IPS-18c (cell line): ENCODE data around the gene ZNF526.

Experiments
- H3K4me3 ChIP-seq: 2 replicates; pipeline ENCODE4 v1.7.0; 2013; ENCODE audit warnings: low read depth, mild to moderate bottlenecking, low read length, moderate library complexity; ENCODE audit not compliant: insufficient read depth
- H3K9me3 ChIP-seq: one replicate; pipeline ENCODE4 v1.6.1; 2013; ENCODE audit warnings: mild to moderate bottlenecking, low read length, moderate library complexity; ENCODE audit not compliant: control insufficient read depth, insufficient read depth

ZNF526 gene

DNA sequence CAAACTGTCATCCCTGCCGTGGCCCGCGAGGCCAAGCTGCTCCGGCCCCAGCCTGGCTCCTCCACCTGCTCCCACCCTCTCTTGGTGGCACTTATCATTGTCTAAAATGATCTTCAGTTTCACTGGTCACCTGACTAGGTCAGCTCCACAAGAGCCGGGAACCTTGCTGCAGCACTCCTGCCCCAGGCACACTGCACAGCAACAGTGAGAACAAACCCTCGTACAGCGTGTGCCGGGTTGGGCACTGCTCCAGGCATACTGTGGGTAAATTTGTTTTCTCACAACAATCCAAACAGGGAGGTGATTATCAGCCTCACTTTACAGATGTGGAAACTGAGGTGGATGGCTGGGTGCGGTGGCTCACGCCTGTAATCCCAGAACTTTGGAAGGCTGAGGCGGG, 11.5 kb upstream of the ZNF526 start:
- Histone ChIP-seq H3K4me3 (no peak overlapping the region), H3K9me3 (no peaks in the 10 kb centered on the region)

DNA sequence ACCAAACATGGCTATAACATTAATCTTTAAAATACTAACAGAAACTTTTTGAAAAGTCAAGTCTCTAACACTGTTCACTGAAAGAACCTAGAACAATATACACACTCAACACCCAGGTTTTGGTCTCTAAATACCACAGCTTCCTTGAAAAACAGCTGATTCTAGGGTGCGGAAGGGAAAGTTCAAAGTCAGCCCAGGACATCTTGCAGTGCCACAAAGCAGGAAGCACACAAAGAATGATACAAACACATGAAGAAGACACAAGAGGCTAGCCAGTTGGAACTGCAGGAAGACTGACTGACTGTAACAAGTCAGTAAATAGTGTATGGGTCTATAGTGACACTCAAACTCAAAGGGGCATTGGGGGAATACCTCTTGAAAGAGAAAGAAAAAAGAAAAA, 7.2 kb upstream of the ZNF526 start:
- H3K9me3 ChIP-seq: no peaks in the 10 kb centered on the region
- H3K4me3 ChIP-seq: no peak overlapping the region

DNA sequence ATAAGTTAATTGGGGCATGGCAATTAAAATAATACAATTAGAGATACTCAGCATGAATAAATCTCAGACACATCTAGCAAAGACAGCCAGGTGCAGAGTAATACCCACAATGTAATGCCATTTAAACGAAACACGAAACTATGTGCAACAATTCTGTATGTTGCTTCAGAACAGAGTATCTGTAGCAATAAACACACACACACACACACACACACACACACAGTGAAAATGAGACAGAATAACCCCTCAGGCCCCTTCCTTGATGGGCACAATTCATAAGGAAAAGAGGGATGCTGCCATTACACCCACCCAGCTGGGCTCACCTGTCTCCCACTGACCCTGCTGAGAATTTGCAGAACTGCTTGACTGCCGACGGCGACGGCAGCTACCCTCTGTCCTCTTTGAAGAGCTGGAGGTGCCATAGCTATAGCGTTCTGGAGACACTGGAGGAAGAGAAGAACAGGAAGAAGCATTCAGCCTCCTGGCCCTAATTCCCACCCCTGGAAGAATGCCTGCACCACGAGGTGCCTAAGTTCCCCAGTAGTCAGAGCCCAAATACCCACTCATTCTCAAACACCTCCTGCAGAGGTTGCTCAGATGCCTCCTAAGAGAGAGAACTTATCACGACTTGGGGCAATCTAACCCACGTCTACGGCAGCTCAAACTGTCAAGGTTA, 5.2 kb upstream of the ZNF526 start:
- H3K9me3 ChIP-seq: no peaks in the 10 kb centered on the region
- H3K4me3 ChIP-seq: no peak overlapping the region

DNA sequence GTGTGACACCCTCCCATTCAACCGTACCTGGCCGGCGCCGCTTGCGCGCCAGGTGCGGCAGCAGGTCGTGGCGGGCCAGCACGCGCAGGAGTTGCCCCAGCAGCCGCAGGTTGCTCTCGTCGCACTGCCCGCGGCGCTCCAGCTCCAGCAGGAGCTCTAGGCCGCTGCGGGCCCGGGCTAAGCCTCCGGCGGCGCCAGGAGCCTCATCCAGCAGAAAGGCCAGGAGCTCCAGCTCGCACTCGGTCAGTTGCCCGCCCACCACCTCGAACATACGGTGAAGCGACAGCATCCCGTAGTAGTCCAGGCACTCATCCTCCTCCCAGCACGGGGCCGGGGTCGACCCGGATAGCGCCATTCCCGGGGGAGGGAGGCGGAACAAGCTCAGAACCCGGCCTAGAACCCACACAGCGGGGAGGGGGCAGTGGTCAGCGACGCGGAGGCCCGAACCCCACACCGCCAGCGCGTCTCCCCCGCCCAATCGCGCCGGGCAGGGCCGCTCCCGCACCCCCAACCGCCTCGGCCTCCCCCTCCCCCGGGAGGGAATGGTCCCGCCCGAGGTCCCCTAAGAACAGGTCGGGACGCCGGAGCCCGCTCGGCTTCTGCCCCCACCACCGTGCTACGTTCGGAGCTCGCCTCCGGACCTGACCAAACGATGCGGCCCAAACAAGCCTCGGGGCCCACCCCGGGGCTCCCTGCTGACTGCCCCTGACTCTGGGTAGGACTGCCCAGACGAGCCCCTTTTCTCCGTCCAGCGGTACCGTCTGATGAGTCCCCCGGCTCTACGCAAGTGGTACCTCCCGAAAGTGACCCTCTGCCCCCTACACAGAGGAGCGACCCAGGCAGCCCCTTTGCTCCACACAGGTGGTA, 3.2 kb upstream of the ZNF526 start:
- H3K4me3 ChIP-seq: peak overlapping the region; percentile 98
- no peaks in the 10 kb centered on the region for H3K9me3 ChIP-seq

DNA sequence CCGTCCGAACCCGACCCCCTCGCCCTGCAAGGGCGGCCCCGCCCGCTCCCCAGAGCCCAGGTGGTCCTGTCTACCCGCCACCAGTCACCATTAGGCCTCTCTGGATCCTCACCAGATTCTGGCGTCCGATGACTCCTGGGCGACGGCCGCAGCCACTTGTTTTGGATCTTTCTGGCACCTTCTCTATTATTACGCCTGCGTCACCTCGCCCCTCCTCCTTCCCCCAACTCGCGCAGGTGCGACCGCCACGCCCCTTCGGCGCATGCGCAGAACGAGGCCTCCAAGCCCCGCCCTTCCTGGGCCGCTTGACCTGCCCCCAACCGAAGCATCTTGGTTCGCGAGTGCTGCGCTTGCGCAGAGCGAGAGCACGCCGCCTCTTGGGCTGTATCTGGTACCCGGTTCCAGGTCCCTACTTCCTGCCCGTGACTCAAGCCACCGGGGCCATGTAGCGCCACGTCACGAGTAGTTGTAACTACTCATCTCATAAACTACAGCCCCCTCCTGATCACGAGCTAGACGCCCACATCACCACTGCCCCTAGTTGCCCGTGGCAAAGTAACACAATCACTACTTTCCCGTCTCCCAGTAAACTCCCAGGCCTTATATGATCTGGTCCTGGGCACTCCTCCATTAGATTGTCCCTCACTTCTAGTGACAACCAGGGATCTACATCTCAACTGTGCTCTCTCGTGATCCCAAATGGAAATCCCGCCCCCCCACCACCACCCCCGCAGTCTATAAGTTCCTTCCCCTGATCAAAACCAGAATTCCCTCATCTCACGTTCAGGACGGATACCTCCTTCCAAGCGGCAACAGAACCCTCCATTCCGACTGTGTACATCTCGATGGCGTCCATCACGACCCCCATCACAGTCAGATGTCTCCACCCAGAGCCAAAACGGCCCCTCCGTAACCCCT, 2.3 kb upstream of the ZNF526 start, which contains the start of gene DEDD2:
TSS of gene DEDD2 (minus strand) at position 158 of the 918 bp plus-strand sequence. CDS start 670 bp downstream, outside the sequence.
- Histone ChIP-seq H3K4me3 (peak within 1 kb of the TSS; percentile 98), H3K9me3 (no peaks in the 10 kb centered on the region)

DNA sequence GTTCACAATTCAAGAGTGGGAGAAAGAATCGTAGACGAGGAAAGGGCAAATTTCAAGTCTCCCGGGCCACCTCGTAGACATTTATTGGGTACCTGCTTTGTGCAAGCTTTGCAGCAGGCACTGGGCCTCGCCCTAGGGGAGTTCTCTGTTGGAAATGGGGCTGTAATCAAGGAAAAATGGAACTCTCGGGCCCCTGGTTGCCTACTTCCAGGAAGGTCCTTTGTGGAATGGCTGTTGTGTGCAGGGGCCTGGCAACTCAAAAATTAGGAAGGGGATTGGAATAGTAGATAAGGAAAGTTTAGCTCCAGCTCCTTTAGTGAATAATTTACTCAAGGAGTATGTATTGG, 612 bp downstream of the ZNF526 start:
- no peaks in the 10 kb centered on the region for H3K9me3 ChIP-seq
- peak overlapping the region; percentile 96 for H3K4me3 ChIP-seq

DNA sequence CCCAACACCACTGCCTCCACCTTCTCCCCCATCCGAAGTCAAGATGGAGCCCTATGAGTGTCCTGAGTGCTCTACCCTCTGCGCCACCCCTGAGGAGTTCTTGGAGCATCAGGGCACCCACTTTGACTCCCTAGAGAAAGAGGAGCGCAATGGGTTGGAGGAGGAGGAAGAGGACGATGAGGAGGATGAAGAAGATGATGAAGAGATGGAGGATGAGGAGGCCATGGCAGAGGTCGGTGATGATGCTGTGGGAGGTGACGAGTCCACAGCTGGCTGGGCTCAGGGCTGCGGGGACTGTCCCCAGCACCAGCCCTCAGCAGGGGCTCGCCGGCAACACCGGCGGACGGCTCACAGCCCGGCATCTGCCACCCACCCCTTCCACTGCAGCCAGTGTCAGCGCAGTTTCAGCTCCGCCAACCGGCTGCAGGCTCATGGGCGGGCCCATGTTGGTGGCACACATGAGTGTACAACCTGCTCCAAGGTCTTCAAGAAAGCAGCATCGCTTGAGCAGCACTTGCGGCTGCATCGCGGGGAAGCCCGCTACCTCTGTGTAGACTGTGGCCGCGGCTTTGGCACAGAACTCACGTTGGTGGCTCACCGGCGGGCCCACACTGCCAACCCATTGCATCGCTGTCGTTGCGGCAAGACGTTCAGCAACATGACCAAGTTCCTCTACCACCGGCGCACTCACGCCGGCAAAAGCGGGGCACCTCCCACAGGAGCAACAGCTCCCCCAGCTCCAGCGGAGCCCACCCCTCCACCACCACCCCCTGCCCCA, 5.0 kb downstream of the ZNF526 start:
- no peaks in the 10 kb centered on the region for H3K9me3 ChIP-seq

DNA sequence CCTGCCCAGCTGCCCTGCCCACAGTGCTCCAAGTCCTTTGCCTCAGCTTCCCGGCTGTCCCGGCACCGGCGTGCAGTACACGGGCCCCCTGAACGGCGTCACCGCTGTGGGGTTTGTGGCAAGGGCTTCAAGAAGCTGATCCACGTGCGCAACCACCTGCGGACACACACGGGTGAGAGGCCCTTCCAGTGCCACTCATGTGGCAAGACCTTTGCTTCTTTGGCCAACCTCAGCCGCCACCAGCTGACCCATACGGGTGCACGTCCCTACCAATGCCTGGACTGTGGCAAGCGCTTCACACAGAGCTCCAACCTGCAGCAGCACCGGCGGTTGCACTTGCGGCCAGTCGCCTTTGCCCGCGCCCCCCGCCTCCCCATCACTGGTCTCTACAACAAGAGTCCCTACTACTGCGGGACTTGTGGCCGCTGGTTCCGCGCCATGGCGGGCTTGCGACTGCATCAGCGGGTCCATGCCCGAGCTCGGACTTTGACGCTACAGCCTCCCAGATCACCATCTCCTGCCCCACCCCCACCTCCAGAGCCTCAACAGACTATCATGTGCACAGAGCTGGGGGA, 5.7 kb downstream of the ZNF526 start:
- Histone ChIP-seq H3K4me3 (no peak overlapping the region), H3K9me3 (no peaks in the 10 kb centered on the region)

More for the DNA sequence above, 5.0 kb downstream of the ZNF526 start:
- no peak overlapping the region; the same call in 1 of the 2 replicates for H3K4me3 ChIP-seq

DNA sequence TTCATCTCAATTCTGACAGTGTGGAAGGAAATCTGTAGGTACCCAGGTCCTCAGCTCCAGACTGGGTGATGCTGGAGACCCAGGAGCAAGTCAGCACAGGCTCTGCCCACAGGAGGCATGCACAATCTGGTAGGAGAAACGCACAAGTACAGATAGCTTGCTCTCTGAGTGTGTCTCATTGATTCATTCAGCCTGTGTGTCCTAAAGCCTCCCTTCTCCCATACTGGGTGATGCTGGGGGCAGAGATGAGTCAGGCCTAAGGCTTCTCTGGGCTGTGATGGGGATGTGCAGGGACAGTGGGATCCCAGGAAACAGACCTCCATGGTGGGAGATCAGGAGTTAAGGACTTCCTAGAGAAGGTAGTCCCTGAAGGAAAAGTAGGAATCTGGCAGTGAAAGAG, 6.8 kb downstream of the ZNF526 start:
- Histone ChIP-seq H3K4me3 (no peak overlapping the region), H3K9me3 (no peaks in the 10 kb centered on the region)

DNA sequence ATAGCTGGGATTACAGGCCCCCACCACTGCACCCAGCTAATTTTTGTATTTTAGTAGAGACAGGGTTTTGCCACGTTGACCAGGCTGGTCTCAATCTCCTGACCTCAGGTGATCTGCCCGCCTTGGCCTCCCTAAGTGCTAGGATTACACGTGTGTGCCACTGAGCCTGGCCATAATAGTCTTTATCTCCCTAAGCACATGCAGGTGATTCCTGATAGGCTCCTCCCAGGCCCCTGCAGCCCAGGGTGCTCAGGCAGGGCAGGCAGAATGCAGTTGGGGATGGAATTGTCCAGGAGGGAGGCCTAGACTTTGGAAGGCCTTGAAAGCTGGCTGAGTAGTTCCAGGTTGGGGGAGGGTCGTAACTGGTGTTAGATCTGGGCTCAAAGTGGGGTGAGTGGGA, 8.5 kb downstream of the ZNF526 start:
- Histone ChIP-seq H3K4me3 (no peak overlapping the region), H3K9me3 (no peaks in the 10 kb centered on the region)

DNA sequence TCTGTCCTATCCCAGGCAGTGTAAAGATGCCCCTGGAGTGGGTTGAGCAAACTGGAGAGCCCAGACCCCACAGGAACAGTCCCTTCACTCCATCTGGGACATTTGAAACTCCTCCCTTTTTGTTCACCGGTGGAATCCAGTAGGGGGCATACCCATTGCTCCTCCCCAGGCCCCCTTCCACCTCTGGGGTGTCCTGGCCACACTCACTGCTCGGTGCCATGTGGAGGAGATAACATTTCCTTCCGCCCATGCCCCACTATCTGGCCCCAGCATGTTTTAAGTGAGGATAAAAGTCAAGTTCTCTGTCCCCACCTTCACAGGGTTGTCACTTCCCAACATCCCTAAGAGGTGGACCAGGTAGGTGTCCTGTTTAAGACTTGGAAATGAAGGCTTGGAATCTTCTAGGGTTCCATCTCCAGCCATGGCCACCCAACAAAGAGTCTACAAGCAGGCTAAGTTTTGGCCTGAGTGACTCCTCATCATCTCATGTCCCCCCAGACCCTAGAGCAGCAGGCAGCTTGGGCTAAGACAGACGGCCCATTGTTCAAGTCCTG, 9.3 kb downstream of the ZNF526 start:
- H3K4me3 ChIP-seq: no peak overlapping the region
- H3K9me3 ChIP-seq: no peaks in the 10 kb centered on the region

DNA sequence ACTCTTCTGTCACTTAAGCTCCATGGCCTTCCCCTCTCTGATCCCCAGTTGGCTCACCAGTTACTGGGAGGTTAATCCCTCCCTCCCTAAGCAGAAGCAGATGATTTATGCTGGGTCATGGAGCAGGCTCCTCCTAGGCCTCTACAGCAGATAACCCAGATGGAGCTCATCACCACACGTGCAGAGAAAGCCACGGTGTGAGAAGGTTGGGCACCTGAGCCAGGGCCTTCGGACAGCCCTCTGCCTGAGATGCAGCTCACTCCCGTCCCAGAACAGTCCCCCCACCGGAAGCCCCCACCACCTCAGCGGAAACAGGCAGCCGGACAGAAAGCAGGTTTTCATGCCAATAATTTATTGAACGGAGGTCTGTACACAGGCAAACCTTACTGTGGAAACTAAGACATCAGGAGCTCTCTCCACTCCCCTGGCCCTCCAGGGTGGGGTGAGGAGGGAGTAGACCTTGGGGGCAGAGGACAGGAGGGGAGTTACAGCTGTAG, 9.8 kb downstream of the ZNF526 start:
- H3K9me3 ChIP-seq: no peaks in the 10 kb centered on the region
- no peak overlapping the region for H3K4me3 ChIP-seq

DNA sequence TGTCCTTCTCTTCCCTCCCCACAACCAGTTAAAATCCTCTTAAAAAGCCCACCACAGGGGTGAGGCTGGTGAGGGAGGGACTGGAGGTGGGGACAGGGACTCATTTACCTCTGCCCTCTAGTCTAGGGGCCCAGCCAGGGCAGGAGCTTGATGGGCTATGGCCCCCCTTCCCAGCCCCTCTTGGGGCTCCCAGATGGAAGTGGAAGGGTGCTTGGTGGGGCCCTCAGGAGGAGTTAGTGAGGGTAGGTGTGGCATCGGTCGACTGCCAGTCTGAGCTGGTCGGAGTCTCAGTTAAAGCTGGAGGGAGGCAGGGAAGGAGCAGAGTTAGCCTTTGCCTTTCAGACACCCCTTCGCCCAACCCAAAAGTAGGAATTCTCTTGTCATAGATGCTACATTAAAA, 10.5 kb downstream of the ZNF526 start:
- no peak overlapping the region for H3K4me3 ChIP-seq
- no peaks in the 10 kb centered on the region for H3K9me3 ChIP-seq

DNA sequence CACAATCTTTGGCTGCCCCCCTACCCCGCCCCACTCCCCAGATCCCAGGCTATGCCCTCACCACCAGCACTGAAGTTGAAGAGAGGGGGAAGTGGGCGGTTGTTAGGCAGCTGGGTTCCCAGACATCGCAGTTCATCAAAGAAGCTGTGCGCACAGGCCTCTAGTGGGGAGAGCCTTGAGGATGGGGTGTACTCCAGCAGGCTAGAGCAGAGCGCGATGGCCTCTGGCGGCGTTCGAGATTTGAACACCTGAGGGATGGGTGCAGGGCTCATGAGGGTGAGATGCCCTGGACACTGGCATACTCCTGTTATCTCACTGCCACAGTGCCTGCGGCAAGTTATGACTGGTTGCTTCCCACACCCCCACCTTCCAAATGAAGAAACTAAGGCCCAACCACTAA, 12.3 kb downstream of the ZNF526 start:
- no peak overlapping the region for H3K4me3 ChIP-seq
- no peaks in the 10 kb centered on the region for H3K9me3 ChIP-seq

DNA sequence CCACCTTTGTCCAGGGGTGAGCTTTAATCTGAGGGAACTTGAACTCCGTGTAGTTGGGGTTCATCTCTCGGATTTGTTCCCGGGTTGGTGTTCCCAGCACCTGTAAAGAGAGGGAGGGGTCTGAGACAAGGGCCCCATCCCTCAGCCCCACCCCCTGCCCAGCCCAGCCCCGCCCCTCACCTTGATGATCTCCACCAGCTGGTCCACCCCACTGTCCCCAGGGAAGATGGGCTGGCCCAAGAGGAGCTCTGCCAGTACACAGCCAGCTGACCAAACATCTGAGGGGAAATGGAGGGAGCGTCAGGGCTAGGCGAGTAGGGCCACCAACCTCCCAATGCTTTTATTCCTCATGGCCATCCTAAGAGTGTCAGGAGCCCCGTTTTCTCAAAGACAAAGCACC, 13.0 kb downstream of the ZNF526 start:
- Histone ChIP-seq H3K4me3 (no peak overlapping the region), H3K9me3 (no peaks in the 10 kb centered on the region)

DNA sequence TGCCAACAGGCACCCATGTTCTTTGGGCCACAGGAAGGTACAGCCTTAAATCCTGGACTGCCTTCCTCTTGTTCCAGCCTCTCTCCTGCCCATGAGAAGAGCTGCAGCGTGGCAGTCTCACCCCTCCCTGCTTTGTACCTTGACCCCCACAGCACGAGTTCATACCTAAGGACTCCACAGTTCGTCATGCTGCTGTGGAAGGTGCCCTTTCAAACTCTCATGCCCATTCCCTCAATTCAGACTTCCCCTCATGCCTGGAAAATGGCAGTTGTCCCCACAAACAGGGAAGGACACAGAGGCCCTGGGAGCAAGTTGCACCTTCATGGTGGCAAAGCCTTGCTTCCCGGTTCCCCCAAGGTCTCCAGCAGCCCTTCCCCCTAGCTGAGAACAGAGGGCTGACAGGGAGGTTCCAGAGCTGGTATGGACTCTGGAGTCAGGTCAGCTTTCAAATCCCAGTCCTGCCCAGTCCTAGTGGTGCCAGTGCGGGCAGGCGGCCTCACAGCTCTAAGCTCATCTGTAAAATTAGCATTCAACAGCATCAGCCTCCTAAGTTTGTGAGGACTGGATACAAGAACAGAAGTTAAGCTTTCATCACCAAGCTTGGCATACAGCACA, 13.7 kb downstream of the ZNF526 start:
- Histone ChIP-seq H3K9me3 (no peaks in the 10 kb centered on the region), H3K4me3 (no peak overlapping the region)
